HepG2 (cell line): ENCODE results near the gene MICALL2. TPM values are rescaled to one million over a fixed set of nuclear protein-coding genes. Genes with fewer than 3 reads are reported as not detected.

Experiments used
- ATF6 ChIP-seq: sonication (generic); formaldehyde crosslinking; conservative IDR thresholded peaks from 2 replicates; pipeline ENCODE4 v1.4.0; 2020; ENCODE audit warnings: missing genetic modification reagents
- ATF7 ChIP-seq, 2 experiments: fragments of 450-650 bp in 1 of 2; sonication (generic) in 1 of 2; formaldehyde crosslinking in 1 of 2; IDR thresholded peaks; 2 replicates each; pipeline versions ENCODE4 v1.4.0 to v1.6.1; 2016 to 2020; ENCODE audit warnings: antibody characterized with exemption in 1 of 2, mild to moderate bottlenecking in 1 of 2, missing genetic modification reagents in 1 of 2
- HOXA5 ChIP-seq: sonication (generic); formaldehyde crosslinking; IDR thresholded peaks from 2 replicates; pipeline ENCODE4 v1.4.0; 2020; ENCODE audit warnings: missing genetic modification reagents
- ISL2 ChIP-seq: sonication (generic); formaldehyde crosslinking; IDR thresholded peaks from 2 replicates; pipeline ENCODE4 v1.5.0; 2020; ENCODE audit warnings: missing genetic modification reagents
- MXD1 ChIP-seq: sonication (generic); formaldehyde crosslinking; IDR thresholded peaks from 2 replicates; pipeline ENCODE4 v1.4.0; 2020; ENCODE audit warnings: mild to moderate bottlenecking, missing genetic modification reagents
- NR0B2 ChIP-seq: sonication (generic); formaldehyde crosslinking; IDR thresholded peaks from 2 replicates; pipeline ENCODE4 v1.4.0; 2020; ENCODE audit warnings: mild to moderate bottlenecking, missing genetic modification reagents
- RELA ChIP-seq: sonication (generic); formaldehyde crosslinking; IDR thresholded peaks from 2 replicates; pipeline ENCODE4 v1.4.0; 2020; ENCODE audit warnings: missing genetic modification reagents
- SNAPC5 ChIP-seq: sonication (generic); formaldehyde crosslinking; IDR thresholded peaks from 2 replicates; pipeline ENCODE4 v1.8.1; 2023; ENCODE audit warnings: mild to moderate bottlenecking, missing genetic modification reagents, borderline replicate concordance
- TAF1 ChIP-seq: sonication (generic); formaldehyde crosslinking; IDR thresholded peaks from 2 replicates; pipeline ENCODE4 v1.4.0; 2020; ENCODE audit warnings: missing genetic modification reagents
- TFAP4 ChIP-seq: sonication (generic); IDR thresholded peaks from 2 replicates; pipeline ENCODE4 v1.6.1; 2016; ENCODE audit warnings: low read depth, borderline replicate concordance
- XBP1 ChIP-seq: sonication (generic); formaldehyde crosslinking; IDR thresholded peaks from 2 replicates; pipeline ENCODE4 v1.5.0; 2020; ENCODE audit warnings: missing genetic modification reagents
- ZHX2 ChIP-seq, 2 experiments: sonication (generic) in 1 of 2; formaldehyde crosslinking in 1 of 2; IDR thresholded peaks; 2 replicates each; pipeline versions ENCODE4 v1.6.1 to v1.9.0; 2014 to 2022; ENCODE audit warnings: antibody characterized with exemption in 1 of 2, borderline replicate concordance in 1 of 2, inconsistent platforms in 1 of 2, low read depth in 1 of 2, missing genetic modification reagents in 1 of 2
- ZMYM3 ChIP-seq: sonication (generic); formaldehyde crosslinking; IDR thresholded peaks from 2 replicates; pipeline ENCODE4 v1.5.1; 2020; ENCODE audit warnings: mild to moderate bottlenecking, missing genetic modification reagents
- ZNF234 ChIP-seq: sonication (generic); formaldehyde crosslinking; conservative IDR thresholded peaks from 2 replicates; pipeline ENCODE4 v1.5.1; 2020; ENCODE audit warnings: mild to moderate bottlenecking, missing genetic modification reagents
- ZNF441 ChIP-seq: sonication (generic); formaldehyde crosslinking; IDR thresholded peaks from 2 replicates; pipeline ENCODE4 v1.7.0; 2021; ENCODE audit warnings: missing genetic modification reagents, borderline replicate concordance
- ZNF557 ChIP-seq: sonication (generic); formaldehyde crosslinking; IDR thresholded peaks from 2 replicates; pipeline ENCODE4 v1.4.0; 2020; ENCODE audit warnings: missing genetic modification reagents
- ZNF781 ChIP-seq: sonication (generic); formaldehyde crosslinking; IDR thresholded peaks from 2 replicates; pipeline ENCODE4 v1.5.1; 2020; ENCODE audit warnings: borderline replicate concordance, mild to moderate bottlenecking, missing genetic modification reagents; ENCODE audit errors: not compliant biosample characterization
- polyA plus RNA-seq, 8 experiments: library from polyadenylated mRNA; depleted of rRNA in 3 of 8; stranded (reverse) in 7 of 8; unstranded in 1 of 8; fragments of >200 nt; fragmentation: Illumina TruSeq in 4 of 8; extraction: Trizol in 4 of 8; gene quantifications; 2 replicates each; pipeline versions ENCODE4 v1.2.1 to v1.2.3, GENCODE V29; 2011 to 2016; ENCODE audit warnings: low read depth in 4 of 8, missing spikeins in 1 of 8, mixed read lengths in 1 of 8; ENCODE audit not compliant: insufficient read depth in 1 of 8
- total RNA-seq, 5 experiments: library from RNA; depleted of rRNA; stranded (reverse); fragments of >200 nt; fragmentation: Illumina TruSeq; extraction: Trizol; gene quantifications; 2 replicates each; pipeline ENCODE4 v1.2.3, GENCODE V29; 2016; ENCODE audit warnings: low read depth in 1 of 5

Gene MICALL2
- total and polyA plus RNA-seq, 2 of the 13 experiments (the other 11 are each of a cell fraction or from before 2014, with no cell fraction given) = 5.8 to 12.4 TPM

GRCh38 chr7:1503816-1504775 lies 44.8 kb upstream of the MICALL2 start, which contains the start of gene INTS1 (continued):
- TF ChIP-seq SNAPC5 (CRISPR knock-in tag) (no peak), ATF7 (IDR thresholded peaks at IDR 0.05) (no peak), ATF7 (CRISPR knock-in tag; IDR thresholded peaks at IDR 0.05) (0 out of 2 replicates have a peak, but pooled peaks have one; percentile 31), XBP1 (CRISPR knock-in tag) (no peak), TAF1 (CRISPR knock-in tag) (peak; percentile 77), MXD1 (CRISPR knock-in tag) (peak; percentile 59), ZNF781 (no peak), ZMYM3 (no peak), ZHX2 (IDR thresholded peaks at IDR 0.05; ENCODE audit: low read depth) (peak; percentile 61; the same call in 1 of the 2 replicates), ZHX2 (CRISPR knock-in tag; IDR thresholded peaks at IDR 0.05; ENCODE audit: borderline replicate concordance) (no peak), HOXA5 (CRISPR knock-in tag) (no peak; the same call in 1 of the 2 replicates), ZNF234 (CRISPR knock-in tag) (no peak), ZNF557 (CRISPR knock-in tag) (no peak), ATF6 (CRISPR knock-in tag) (no peak), ZNF441 (CRISPR knock-in tag) (no peak), TFAP4 (peak; percentile 70; the same call in 1 of the 2 replicates), ISL2 (CRISPR knock-in tag) (peak; percentile 82), NR0B2 (CRISPR knock-in tag) (peak; percentile 32; the same call in 1 of the 2 replicates), RELA (CRISPR knock-in tag) (peak; percentile 88; the same call in 1 of the 2 replicates)
